Hepatocyte (in vitro differentiated cells): ENCODE results near the gene DCDC1. TPM values are rescaled to one million over a fixed set of nuclear protein-coding genes. Genes with fewer than 3 reads are reported as not detected.
A peak's percentile ranks its signal among the peaks of the same experiment; 100 is the strongest.

Experiments used
- DNase-seq: peaks from one replicate; pipeline ENCODE4 v3.0.0-alpha.2; 2016; ENCODE audit warnings: low spot score
- H2AFZ ChIP-seq: fragments of 200-600 bp; sonication (generic); 2 replicates; pipeline ENCODE4 v1.6.0; 2016; ENCODE audit warnings: antibody characterized with exemption, mild to moderate bottlenecking
- H3K27ac ChIP-seq: fragments of 200-600 bp; sonication (generic); 2 replicates; pipeline ENCODE4 v1.5.1; 2016; ENCODE audit warnings: mild to moderate bottlenecking
- H3K27me3 ChIP-seq: fragments of 200-600 bp; sonication (generic); 2 replicates; pipeline ENCODE4 v1.6.1; 2016
- H3K36me3 ChIP-seq: fragments of 200-600 bp; sonication (generic); replicated peaks from 2 replicates; pipeline ENCODE4 v1.5.1; 2016; ENCODE audit warnings: low read depth; ENCODE audit not compliant: insufficient read depth
- H3K4me1 ChIP-seq: fragments of 200-600 bp; sonication (generic); 2 replicates; pipeline ENCODE4 v1.5.1; 2016; ENCODE audit warnings: mild to moderate bottlenecking, moderate library complexity; ENCODE audit not compliant: insufficient read depth
- H3K4me2 ChIP-seq: fragments of 200-600 bp; sonication (generic); 2 replicates; pipeline ENCODE4 v1.6.0; 2016
- H3K4me3 ChIP-seq: fragments of 200-600 bp; sonication (generic); 2 replicates; pipeline ENCODE4 v1.5.1; 2016; ENCODE audit warnings: mild to moderate bottlenecking
- H3K79me2 ChIP-seq: fragments of 200-600 bp; sonication (generic); 2 replicates; pipeline ENCODE4 v1.6.0; 2017; ENCODE audit warnings: mild to moderate bottlenecking
- H3K9me2 ChIP-seq: fragments of 200-600 bp; sonication (generic); replicated peaks from 2 replicates; pipeline ENCODE4 v1.6.0; 2017; ENCODE audit warnings: mild to moderate bottlenecking; ENCODE audit not compliant: insufficient read depth
- H3K9me3 ChIP-seq: fragments of 200-600 bp; sonication (generic); 2 replicates; pipeline ENCODE4 v1.5.1; 2016; ENCODE audit warnings: low read depth, mild to moderate bottlenecking
- H4K20me1 ChIP-seq: fragments of 200-600 bp; sonication (generic); 2 replicates; pipeline ENCODE4 v1.6.0; 2016; ENCODE audit warnings: mild to moderate bottlenecking; ENCODE audit not compliant: insufficient read depth, poor library complexity, severe bottlenecking
- EZH2 ChIP-seq: fragments of 200-600 bp; sonication (generic); IDR thresholded peaks from 2 replicates; pipeline ENCODE4 v1.6.1; 2016; ENCODE audit warnings: antibody characterized with exemption, mild to moderate bottlenecking, borderline replicate concordance
- EZH2phosphoT487 ChIP-seq: fragments of 200-600 bp; sonication (generic); IDR thresholded peaks from one replicate; pipeline ENCODE4 v1.6.1; 2018; ENCODE audit warnings: antibody characterized with exemption, mild to moderate bottlenecking, low read depth, moderate library complexity; ENCODE audit not compliant: unreplicated experiment, severe bottlenecking
- WGBS: methylation state at CpG from one replicate; pipeline ENCODE4 v1.1.6; 2016; ENCODE audit warnings: low lambda C conversion rate; ENCODE audit errors: missing lambda C conversion rate; 5-methylcytosine and 5-hydroxymethylcytosine counted together
- polyA plus RNA-seq: library from polyadenylated mRNA; unstranded; fragments of >200 nt; fragmentation: Nextera tagmentation; extraction: Ambion mirVana; gene quantifications from 2 replicates; pipeline ENCODE4 v1.2.1, GENCODE V29; 2016
- total RNA-seq: library from RNA; depleted of rRNA; stranded (reverse); fragments of >200 nt; gene quantifications from 2 replicates; pipeline ENCODE4 v1.2.3, GENCODE V29; 2014
- TF ChIP-seq, protein P1 (sequence below): fragments of 200-600 bp; sonication (generic); IDR thresholded peaks from 2 replicates; pipeline ENCODE4 v1.5.1; 2016; ENCODE audit warnings: antibody characterized with exemption, mild to moderate bottlenecking; ENCODE audit not compliant: poor library complexity

Gene DCDC1
- total and polyA plus RNA-seq, 2 experiments from 2014 or later = 0.63 to 1.9 TPM

DNA sequence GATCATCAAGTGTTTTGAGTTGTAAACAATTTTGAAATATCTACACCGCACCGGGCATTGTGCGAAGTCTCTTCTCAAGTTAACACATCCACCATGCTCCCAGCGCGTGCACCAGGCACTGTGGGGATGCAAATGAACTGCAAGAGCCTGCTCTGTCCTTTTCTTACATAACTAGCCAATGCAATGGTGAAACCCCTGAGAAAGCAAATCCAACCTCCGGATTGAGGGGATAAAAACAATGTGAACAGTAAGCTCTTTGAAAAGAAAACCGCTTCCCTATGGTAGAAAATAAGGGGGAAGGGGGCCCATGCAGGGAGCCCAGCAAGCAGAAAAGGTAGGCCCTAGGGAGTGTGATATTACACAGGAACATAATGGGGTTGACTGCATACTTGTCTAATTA is 508.5 kb downstream of the DCDC1 start:
- WGBS = 61% methylated on average over 7 of the region's 7 CpGs

GRCh38 chr11:30860146-30860545 is 509.4 kb downstream of the DCDC1 start:
- Histone ChIP-seq H3K9me2 (no peaks in the 10 kb centered on the region), H2AFZ (no peak overlapping the region), H3K27me3 (no peaks in the 10 kb centered on the region), H3K9me3 (no peaks in the 10 kb centered on the region), H3K36me3 (no peaks in the 10 kb centered on the region), H3K4me2 (no peak overlapping the region), H3K4me1 (peaks cover 6% of the 10 kb centered on the region), H4K20me1 (no peaks in the 10 kb centered on the region), H3K4me3 (no peak overlapping the region), H3K27ac (peak overlapping the region; percentile 47), H3K79me2 (no peaks in the 10 kb centered on the region)
- 79% methylated on average over 2 of the region's 2 CpGs for WGBS
- TF ChIP-seq EZH2phosphoT487 = no peak
- no peak for DNase-seq

More for the DNA sequence above, 508.5 kb downstream of the DCDC1 start:
- H3K27me3 ChIP-seq = no peaks in the 10 kb centered on the region
- TF ChIP-seq EZH2 (no peak), EZH2phosphoT487 (no peak)
- TF ChIP-seq, protein P1, sequence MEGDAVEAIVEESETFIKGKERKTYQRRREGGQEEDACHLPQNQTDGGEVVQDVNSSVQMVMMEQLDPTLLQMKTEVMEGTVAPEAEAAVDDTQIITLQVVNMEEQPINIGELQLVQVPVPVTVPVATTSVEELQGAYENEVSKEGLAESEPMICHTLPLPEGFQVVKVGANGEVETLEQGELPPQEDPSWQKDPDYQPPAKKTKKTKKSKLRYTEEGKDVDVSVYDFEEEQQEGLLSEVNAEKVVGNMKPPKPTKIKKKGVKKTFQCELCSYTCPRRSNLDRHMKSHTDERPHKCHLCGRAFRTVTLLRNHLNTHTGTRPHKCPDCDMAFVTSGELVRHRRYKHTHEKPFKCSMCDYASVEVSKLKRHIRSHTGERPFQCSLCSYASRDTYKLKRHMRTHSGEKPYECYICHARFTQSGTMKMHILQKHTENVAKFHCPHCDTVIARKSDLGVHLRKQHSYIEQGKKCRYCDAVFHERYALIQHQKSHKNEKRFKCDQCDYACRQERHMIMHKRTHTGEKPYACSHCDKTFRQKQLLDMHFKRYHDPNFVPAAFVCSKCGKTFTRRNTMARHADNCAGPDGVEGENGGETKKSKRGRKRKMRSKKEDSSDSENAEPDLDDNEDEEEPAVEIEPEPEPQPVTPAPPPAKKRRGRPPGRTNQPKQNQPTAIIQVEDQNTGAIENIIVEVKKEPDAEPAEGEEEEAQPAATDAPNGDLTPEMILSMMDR = no peak
- no peak overlapping the region for H2AFZ ChIP-seq
- no peak overlapping the region for H3K27ac ChIP-seq
- H3K4me2 ChIP-seq = no peak overlapping the region
- H3K4me1 ChIP-seq = peaks cover 6% of the 10 kb centered on the region
- DNase-seq = no peak
- no peak overlapping the region for H3K4me3 ChIP-seq
- no peaks in the 10 kb centered on the region for H4K20me1 ChIP-seq
- H3K9me3 ChIP-seq = no peaks in the 10 kb centered on the region
- H3K36me3 ChIP-seq = no peaks in the 10 kb centered on the region
- H3K9me2 ChIP-seq = no peaks in the 10 kb centered on the region
- H3K79me2 ChIP-seq = no peaks in the 10 kb centered on the region

- H3K4me2 ChIP-seq = no peak overlapping the region
- H3K9me2 ChIP-seq = no peaks in the 10 kb centered on the region
- H3K36me3 ChIP-seq = no peaks in the 10 kb centered on the region
- no peaks in the 10 kb centered on the region for H3K27me3 ChIP-seq
- WGBS = 50% methylated on average over 3 of the region's 3 CpGs
- peaks cover 6% of the 10 kb centered on the region for H3K4me1 ChIP-seq
- H3K27ac ChIP-seq = peak overlapping the region; percentile 47
- H3K79me2 ChIP-seq = no peaks in the 10 kb centered on the region
- H2AFZ ChIP-seq = no peak overlapping the region
- peak; percentile 15 for DNase-seq
- no peak for TF ChIP-seq EZH2
- no peak for TF ChIP-seq EZH2phosphoT487
- TF ChIP-seq, protein P1 = no peak
- no peak overlapping the region for H3K4me3 ChIP-seq
- no peaks in the 10 kb centered on the region for H3K9me3 ChIP-seq
- no peaks in the 10 kb centered on the region for H4K20me1 ChIP-seq
Measured at GRCh38 chr11:30859669-30860068, 509.9 kb downstream of the DCDC1 start.

GRCh38 chr11:30855383-30856006 is 514.0 kb downstream of the DCDC1 start:
- H2AFZ ChIP-seq = no peak overlapping the region
- peak; percentile 37 for DNase-seq
- H4K20me1 ChIP-seq = no peaks in the 10 kb centered on the region
- no peak overlapping the region for H3K27ac ChIP-seq
- no peaks in the 10 kb centered on the region for H3K36me3 ChIP-seq
- no peak for TF ChIP-seq EZH2
- TF ChIP-seq, protein P1 = peak; percentile 76
- H3K4me1 ChIP-seq = no peaks in the 10 kb centered on the region
- 59% methylated on average over 5 of the region's 5 CpGs for WGBS
- no peaks in the 10 kb centered on the region for H3K9me3 ChIP-seq
- no peaks in the 10 kb centered on the region for H3K27me3 ChIP-seq
- no peaks in the 10 kb centered on the region for H3K9me2 ChIP-seq
- H3K4me2 ChIP-seq = no peak overlapping the region
- no peaks in the 10 kb centered on the region for H3K79me2 ChIP-seq
- no peak overlapping the region for H3K4me3 ChIP-seq
